AG08396 (cell line): ENCODE data around the gene HS3ST2.
A peak's percentile ranks its signal among the peaks of the same experiment; 100 is the strongest.

ENCODE experiments used
- DNase-seq: peaks from one replicate; pipeline ENCODE4 v3.0.0; 2012; ENCODE audit warnings: low spot score, mixed read lengths

HS3ST2 gene

GRCh38 chr16:22813948-22814710 lies at the start of gene HS3ST2:
Gene HS3ST2, plus strand, starts transcription at chr16:22814162. Its CDS starts 449 bp downstream, at chr16:22814611.
- peak; percentile 69 for DNase-seq

GRCh38 chr16:22764662-22765327 lies 49.2 kb upstream of the HS3ST2 start:
- no peak for DNase-seq

- DNase-seq: no peak
Observed at GRCh38 chr16:22765479-22765878, 48.5 kb upstream of the HS3ST2 start.

- DNase-seq: no peak
Observed at GRCh38 chr16:22770866-22771265, 43.1 kb upstream of the HS3ST2 start.

- no peak for DNase-seq
Observed at GRCh38 chr16:22771551-22771950, 42.4 kb upstream of the HS3ST2 start.

GRCh38 chr16:22775220-22775922 lies 38.6 kb upstream of the HS3ST2 start:
- DNase-seq: no peak

GRCh38 chr16:22781480-22781879 lies 32.5 kb upstream of the HS3ST2 start:
- DNase-seq: no peak

- no peak for DNase-seq
Observed at GRCh38 chr16:22782314-22782713, 31.6 kb upstream of the HS3ST2 start.

GRCh38 chr16:22784690-22785214 lies 29.2 kb upstream of the HS3ST2 start:
- DNase-seq: no peak

GRCh38 chr16:22785552-22785951 lies 28.4 kb upstream of the HS3ST2 start:
- no peak for DNase-seq

- no peak for DNase-seq
Observed at GRCh38 chr16:22786284-22786683, 27.7 kb upstream of the HS3ST2 start.

GRCh38 chr16:22786691-22787090 lies 27.3 kb upstream of the HS3ST2 start:
- no peak for DNase-seq

- DNase-seq: peak; percentile 35
Observed at GRCh38 chr16:22787466-22788192, 26.3 kb upstream of the HS3ST2 start.

GRCh38 chr16:22788193-22788530 lies 25.8 kb upstream of the HS3ST2 start:
- no peak for DNase-seq

GRCh38 chr16:22789281-22789945 lies 24.5 kb upstream of the HS3ST2 start:
- no peak for DNase-seq

GRCh38 chr16:22797551-22797950 lies 16.4 kb upstream of the HS3ST2 start:
- DNase-seq: no peak

GRCh38 chr16:22799113-22799512 lies 14.8 kb upstream of the HS3ST2 start:
- DNase-seq: no peak

- no peak for DNase-seq
Observed at GRCh38 chr16:22804893-22805292, 9.1 kb upstream of the HS3ST2 start.

- DNase-seq: no peak
Observed at GRCh38 chr16:22805326-22805725, 8.6 kb upstream of the HS3ST2 start.

GRCh38 chr16:22806811-22807210 lies 7.2 kb upstream of the HS3ST2 start:
- DNase-seq: no peak

- DNase-seq: no peak
Observed at GRCh38 chr16:22810226-22810625, 3.7 kb upstream of the HS3ST2 start.
